Measurements from ENCODE around the gene BTBD9. TPM values are rescaled to one million over a fixed set of nuclear protein-coding genes. Genes with fewer than 3 reads are reported as not detected.

The BTBD9 gene
- total RNA-seq, 2 donors from 2014 or later, result 16.2 to 28.3 TPM

DNA sequence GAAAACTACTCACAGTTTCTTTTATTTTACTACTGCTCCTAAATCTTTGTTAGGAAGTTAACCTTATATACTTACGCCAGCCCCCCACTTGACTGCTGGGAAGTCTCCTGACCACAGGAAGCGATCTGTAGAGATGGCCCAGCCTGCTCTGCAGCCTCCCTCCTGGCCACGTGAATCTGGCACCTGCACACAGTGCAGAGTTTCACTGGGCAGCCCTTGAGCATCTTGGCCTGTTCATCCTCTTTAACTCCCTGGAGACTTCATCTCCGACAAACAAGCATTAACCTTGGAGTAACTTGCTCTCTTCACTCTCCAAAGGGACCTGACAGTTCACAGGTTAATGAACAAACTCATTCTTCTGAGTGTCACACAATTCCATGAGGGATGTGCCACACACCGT is 294.1 kb downstream of the BTBD9 start:
- Mint-ChIP-seq H3K9me3 (no peaks in the 10 kb centered on the region), H3K36me3 (ENCODE audit: low read depth) (peaks cover 12% of the 10 kb centered on the region), H3K27me3 (no peaks in the 10 kb centered on the region), H3K4me3 (no peak overlapping the region), H3K4me1 (no peaks in the 10 kb centered on the region), H3K27ac (no peak overlapping the region)
- no peak for ATAC-seq (replicated peaks)

DNA sequence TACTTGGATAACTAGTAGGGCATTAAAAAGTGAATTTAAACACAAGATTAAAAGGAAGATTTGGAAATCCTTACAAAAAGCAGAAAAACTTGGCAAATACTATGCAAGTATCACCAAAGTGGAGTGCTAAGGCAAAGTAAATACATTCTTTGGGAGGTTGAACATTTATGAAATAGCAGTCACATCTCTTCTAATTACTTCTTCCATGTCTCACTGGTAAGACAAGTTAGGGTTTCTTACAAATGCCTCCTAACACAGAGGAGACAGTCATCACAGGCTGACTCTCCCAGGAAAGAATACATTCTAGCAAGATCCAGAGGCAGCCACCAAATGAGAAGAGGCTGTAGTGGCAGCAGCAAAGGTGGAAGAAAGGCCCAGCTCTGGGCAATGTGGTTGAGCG is 298.2 kb downstream of the BTBD9 start:
- H3K4me3 Mint-ChIP-seq, result no peak overlapping the region
- no peaks in the 10 kb centered on the region for H3K9me3 Mint-ChIP-seq
- no peaks in the 10 kb centered on the region for H3K4me1 Mint-ChIP-seq

DNA sequence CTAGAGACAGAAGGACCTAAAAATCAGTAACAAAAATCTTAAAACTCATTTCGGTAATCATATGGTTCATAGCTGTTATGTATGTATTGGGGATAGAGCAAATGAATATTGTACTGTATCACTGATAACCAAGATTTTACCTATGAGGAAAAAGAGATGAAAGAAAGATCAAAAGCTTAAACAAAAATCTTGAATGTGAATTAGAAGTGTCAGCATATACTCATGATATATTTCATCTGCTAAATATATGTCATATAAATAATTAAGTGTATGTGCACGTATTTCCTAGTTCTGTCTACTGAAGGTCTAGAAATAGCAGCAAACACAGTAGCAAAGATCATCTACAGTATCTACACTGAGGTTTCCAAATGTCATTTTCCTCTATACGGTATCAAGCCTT is 299.8 kb downstream of the BTBD9 start:
- peaks cover 27% of the 10 kb centered on the region for H3K36me3 Mint-ChIP-seq (ENCODE audit: low read depth)
- ATAC-seq (replicated peaks), result no peak
- H3K27ac Mint-ChIP-seq, result no peak overlapping the region

More for the DNA sequence above, 298.2 kb downstream of the BTBD9 start:
- H3K27ac Mint-ChIP-seq, result no peak overlapping the region
- H3K27me3 Mint-ChIP-seq, result no peaks in the 10 kb centered on the region
- no peak for ATAC-seq (replicated peaks)
- peaks cover 22% of the 10 kb centered on the region for H3K36me3 Mint-ChIP-seq (ENCODE audit: low read depth)

DNA sequence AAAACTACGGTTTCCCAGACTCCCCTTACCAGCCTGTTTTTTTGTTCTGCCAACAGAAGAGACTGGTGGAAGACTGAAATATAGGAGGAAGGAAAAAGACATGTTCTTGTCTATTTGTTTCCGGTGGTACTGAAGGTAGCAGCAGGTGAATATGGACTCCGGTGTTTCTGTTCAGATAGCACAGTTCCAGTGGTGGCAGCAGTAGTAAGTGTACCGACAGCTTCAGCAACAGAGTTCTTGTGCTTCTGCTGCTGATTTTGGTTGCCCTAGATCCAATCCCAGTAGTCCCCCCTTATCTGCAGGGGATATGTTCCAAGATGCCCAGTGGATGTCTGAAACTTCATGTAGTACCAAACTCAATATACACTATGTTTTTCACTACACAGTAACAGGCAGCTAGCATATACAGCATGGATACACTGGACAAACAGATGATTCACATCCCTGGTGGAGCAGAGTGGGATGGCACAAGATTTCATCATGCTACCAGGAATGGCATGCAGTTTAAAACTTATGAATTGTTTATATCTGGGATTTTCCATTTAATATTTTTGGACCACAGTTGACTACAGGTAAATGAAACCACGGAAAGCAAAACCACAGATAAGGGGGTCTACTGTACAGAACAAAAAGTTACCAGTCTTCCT is 301.8 kb downstream of the BTBD9 start:
- no peak for ATAC-seq (replicated peaks)
- H3K9me3 Mint-ChIP-seq, result peaks cover 5% of the 10 kb centered on the region
- H3K27me3 Mint-ChIP-seq, result no peaks in the 10 kb centered on the region
- no peak overlapping the region for H3K27ac Mint-ChIP-seq
- H3K4me1 Mint-ChIP-seq, result no peaks in the 10 kb centered on the region
- peaks cover 30% of the 10 kb centered on the region for H3K36me3 Mint-ChIP-seq (ENCODE audit: low read depth)
- no peak overlapping the region for H3K4me3 Mint-ChIP-seq

More for the DNA sequence above, 299.8 kb downstream of the BTBD9 start:
- H3K4me1 Mint-ChIP-seq, result no peaks in the 10 kb centered on the region
- H3K9me3 Mint-ChIP-seq, result no peaks in the 10 kb centered on the region
- H3K27me3 Mint-ChIP-seq, result no peaks in the 10 kb centered on the region
- no peak overlapping the region for H3K4me3 Mint-ChIP-seq

DNA sequence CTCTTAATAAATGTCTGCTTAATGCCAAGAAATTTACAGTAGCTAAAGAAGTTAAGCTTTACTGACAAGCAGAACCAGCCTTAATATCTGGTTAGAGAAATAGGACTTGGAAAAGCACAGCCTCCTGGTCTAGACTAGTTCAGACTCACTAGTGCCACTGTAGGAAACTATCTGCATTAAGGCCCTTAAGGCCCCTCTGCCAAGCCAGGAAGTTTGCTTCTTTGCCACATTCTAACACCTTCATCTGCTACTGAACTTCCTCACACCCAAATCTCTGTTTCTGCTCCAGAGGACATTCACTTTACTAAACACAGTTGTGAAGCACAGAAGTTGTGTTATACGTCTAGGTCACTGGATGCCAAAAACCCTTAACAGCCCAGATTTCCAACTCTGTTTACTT is 302.8 kb downstream of the BTBD9 start:
- H3K4me1 Mint-ChIP-seq, result no peaks in the 10 kb centered on the region
- H3K9me3 Mint-ChIP-seq, result peaks cover 5% of the 10 kb centered on the region
- ATAC-seq (replicated peaks), result no peak
- H3K27ac Mint-ChIP-seq, result no peak overlapping the region
- no peaks in the 10 kb centered on the region for H3K27me3 Mint-ChIP-seq
- H3K4me3 Mint-ChIP-seq, result no peak overlapping the region
- peaks cover 30% of the 10 kb centered on the region for H3K36me3 Mint-ChIP-seq (ENCODE audit: low read depth)

DNA sequence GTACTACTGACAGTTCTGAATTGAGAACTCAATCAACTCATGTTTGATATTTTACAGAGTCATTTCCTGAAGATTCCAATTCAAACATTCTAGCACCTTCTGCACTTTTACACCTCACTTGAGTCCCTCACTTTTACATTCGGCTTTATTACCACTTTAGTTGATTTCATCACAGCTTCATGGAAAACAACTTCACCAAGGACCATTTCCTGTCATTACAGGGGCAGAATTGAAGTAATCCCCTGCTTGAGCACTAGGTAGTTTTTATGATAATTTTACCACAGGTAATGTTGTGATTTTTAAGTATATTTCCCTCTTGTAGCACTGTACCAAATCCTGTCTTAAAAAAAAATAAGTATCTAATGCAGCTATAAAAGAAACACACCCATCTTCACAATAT is 312.9 kb downstream of the BTBD9 start:
- Mint-ChIP-seq H3K9me3 (no peaks in the 10 kb centered on the region), H3K4me1 (no peaks in the 10 kb centered on the region), H3K27ac (no peak overlapping the region), H3K27me3 (no peaks in the 10 kb centered on the region), H3K36me3 (ENCODE audit: low read depth) (no peaks in the 10 kb centered on the region), H3K4me3 (no peak overlapping the region)
- ATAC-seq (replicated peaks), result no peak

DNA sequence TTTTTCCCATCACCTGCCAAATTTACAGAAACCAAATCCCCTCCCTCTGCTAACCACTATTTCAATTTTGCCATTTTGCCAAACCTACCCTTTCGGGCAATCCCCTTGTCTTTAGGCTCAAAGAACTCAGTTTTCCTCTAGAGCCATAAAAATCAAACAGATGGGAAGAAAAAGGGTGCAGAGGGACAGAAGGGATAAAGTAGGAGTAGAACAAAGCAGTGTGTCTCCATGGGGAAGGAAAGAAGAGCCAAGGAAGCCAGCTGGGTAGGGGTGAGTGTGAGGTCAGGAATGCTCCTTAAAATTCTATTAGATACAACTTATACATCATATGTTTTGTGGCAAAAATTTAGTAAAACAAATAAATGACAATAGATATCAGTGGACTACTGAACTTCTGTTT is 316.5 kb downstream of the BTBD9 start:
- Mint-ChIP-seq H3K9me3 (no peaks in the 10 kb centered on the region), H3K36me3 (ENCODE audit: low read depth) (no peaks in the 10 kb centered on the region), H3K4me1 (no peaks in the 10 kb centered on the region), H3K27me3 (no peaks in the 10 kb centered on the region), H3K27ac (no peak overlapping the region), H3K4me3 (no peak overlapping the region)
- ATAC-seq (replicated peaks), result no peak

DNA sequence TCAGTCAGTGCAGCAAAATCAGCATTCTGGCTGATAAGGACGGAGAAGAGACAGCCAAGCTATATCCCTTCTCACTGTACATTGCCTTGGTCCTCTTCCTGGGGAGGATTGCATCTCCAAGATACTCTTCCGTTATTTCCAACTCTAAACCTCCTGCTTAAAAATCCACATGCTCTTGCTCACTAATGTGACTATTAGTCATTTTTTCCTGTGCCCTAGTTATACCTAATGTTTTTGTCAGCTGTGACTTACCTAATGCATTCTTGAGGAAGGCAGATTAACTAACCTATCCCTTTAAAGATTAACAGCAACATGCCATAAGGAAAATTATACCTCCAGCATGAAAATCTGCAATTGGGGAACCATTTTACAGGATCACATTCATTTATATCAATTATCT is 317.6 kb downstream of the BTBD9 start:
- H3K9me3 Mint-ChIP-seq, result no peaks in the 10 kb centered on the region
- ATAC-seq (replicated peaks), result no peak
- no peak overlapping the region for H3K27ac Mint-ChIP-seq
- H3K36me3 Mint-ChIP-seq (ENCODE audit: low read depth), result no peaks in the 10 kb centered on the region
- no peak overlapping the region for H3K4me3 Mint-ChIP-seq
- no peaks in the 10 kb centered on the region for H3K27me3 Mint-ChIP-seq
- H3K4me1 Mint-ChIP-seq, result no peaks in the 10 kb centered on the region

DNA sequence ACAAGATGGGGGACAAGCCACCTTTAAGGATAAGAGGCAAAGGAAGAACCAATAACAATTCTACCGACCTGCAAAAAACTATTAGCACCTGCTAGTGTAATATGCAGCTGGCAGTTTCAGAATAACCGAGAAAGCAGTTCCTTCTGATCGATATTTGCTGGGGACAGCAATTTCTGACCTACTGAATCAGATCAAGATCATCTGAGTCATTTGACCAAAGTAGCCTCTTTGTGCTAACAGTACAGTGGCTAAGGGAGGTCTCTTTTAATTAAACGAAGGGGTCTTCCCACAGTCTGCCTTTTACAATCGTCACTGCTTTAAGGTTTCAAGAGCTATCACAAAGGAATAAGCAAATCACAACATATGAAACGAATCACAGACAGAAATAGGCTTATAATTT is 318.9 kb downstream of the BTBD9 start:
- Mint-ChIP-seq H3K9me3 (no peaks in the 10 kb centered on the region), H3K27me3 (no peaks in the 10 kb centered on the region), H3K27ac (no peak overlapping the region), H3K4me1 (no peaks in the 10 kb centered on the region), H3K36me3 (ENCODE audit: low read depth) (no peaks in the 10 kb centered on the region), H3K4me3 (no peak overlapping the region)
- ATAC-seq (replicated peaks), result no peak

DNA sequence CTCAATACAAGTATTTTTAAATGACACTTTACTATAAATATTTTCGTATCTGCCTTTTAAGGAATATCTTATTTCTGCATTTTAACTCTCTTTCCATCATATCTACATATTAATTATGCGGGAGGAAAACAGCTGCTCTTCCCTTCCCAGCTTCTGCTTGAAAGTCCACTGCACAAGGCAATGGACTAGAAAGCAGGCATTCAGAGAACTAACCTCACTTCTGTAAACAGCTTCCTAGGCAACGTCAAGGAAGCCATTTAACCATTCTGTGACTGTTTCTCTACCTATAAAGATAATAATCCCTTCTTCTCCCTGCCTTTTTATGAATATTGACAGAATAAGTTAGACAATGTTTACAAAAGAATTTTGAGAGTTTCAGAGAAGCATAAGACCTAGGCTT is 319.4 kb downstream of the BTBD9 start:
- ATAC-seq (replicated peaks), result no peak
- no peak overlapping the region for H3K27ac Mint-ChIP-seq
- H3K4me3 Mint-ChIP-seq, result no peak overlapping the region
- no peaks in the 10 kb centered on the region for H3K36me3 Mint-ChIP-seq (ENCODE audit: low read depth)
- no peaks in the 10 kb centered on the region for H3K4me1 Mint-ChIP-seq
- no peaks in the 10 kb centered on the region for H3K27me3 Mint-ChIP-seq
- no peaks in the 10 kb centered on the region for H3K9me3 Mint-ChIP-seq

DNA sequence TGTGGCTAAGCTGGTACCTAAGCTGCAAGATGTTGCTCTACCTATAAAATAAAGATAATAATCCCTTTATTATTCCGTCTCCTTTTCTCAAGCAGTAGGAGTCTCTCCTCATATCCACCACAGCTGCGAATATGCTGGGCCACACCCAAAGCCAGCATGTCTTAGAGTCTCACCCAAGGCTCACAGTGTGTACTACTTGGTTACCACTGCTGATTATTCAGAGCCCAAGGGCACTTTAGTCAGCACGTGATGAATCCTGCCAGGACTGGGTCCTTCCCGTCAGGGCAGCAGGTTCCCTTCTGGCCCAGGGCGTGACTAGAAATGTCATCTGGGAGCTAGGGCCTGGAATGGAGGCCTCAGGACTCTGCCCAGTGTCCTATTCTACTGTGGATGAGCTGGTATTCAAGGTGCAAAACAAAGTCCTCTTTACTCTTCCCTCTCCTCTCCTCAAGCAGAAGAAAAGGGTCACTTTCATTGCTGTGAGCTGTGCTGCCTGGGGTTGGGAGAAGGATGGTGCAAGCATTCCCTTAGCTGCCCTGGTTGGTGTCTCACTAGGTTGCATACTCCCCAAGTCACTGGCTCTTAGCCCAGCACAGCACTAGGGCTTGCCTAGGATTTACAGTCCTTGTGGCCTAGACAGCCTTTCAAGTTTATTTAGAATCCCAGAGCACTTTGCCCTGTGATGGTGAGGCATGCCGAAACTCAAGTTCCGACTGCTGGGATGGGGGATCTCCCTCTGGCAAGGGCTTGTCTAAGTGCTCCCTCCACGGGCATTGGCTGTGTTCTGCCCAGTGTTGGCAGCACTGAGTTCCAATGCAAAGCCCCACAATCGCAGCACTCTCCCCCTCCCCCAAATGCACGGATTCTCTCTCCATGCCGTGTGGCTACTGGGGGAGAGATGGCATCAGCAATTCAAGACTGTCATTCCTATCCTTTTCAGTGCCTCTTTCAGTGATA is 320.2 kb downstream of the BTBD9 start:
- Mint-ChIP-seq H3K27me3 (no peaks in the 10 kb centered on the region), H3K4me1 (no peaks in the 10 kb centered on the region), H3K27ac (no peak overlapping the region), H3K36me3 (ENCODE audit: low read depth) (no peaks in the 10 kb centered on the region), H3K4me3 (no peak overlapping the region), H3K9me3 (no peaks in the 10 kb centered on the region)
- no peak for ATAC-seq (replicated peaks)

DNA sequence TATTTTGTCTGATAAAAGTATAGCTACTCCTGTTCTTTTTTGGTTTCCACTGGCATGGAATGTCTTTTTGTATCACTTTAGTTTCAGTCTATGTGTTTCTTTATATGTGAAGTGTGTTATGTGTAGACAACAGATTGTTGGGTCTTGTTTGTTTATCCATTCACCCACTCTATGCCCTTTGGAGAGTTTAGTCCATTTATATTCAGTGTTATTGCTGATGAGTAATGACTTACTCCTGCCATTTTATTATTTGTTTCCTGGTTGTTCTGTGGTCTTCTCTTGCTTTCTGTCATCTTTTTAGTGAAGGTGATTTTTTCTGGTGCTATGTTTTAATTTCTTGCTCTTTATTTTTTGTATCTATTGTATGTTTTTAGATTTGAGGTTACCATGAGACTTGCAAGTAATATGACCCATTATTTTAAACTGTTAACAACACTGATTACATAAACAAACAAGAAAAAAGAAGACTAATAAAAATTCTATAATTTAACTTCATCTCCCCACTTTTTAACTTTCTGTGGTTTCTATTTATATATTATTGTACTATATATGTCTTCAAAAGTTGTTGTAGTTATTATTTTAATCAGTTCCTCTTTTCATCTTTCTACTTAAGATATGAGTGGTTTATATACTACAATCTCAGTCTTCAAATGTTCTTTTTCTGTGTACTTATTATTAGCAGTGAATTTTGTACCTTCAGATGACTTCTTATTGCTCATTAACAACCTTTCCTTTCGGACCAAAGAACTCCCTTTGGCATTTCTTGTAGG is 323.4 kb downstream of the BTBD9 start:
- no peaks in the 10 kb centered on the region for H3K27me3 Mint-ChIP-seq
- H3K27ac Mint-ChIP-seq, result no peak overlapping the region
- no peaks in the 10 kb centered on the region for H3K36me3 Mint-ChIP-seq (ENCODE audit: low read depth)
- H3K4me3 Mint-ChIP-seq, result no peak overlapping the region
- ATAC-seq (replicated peaks), result no peak
- H3K4me1 Mint-ChIP-seq, result peaks cover 1% of the 10 kb centered on the region
- H3K9me3 Mint-ChIP-seq, result no peaks in the 10 kb centered on the region

DNA sequence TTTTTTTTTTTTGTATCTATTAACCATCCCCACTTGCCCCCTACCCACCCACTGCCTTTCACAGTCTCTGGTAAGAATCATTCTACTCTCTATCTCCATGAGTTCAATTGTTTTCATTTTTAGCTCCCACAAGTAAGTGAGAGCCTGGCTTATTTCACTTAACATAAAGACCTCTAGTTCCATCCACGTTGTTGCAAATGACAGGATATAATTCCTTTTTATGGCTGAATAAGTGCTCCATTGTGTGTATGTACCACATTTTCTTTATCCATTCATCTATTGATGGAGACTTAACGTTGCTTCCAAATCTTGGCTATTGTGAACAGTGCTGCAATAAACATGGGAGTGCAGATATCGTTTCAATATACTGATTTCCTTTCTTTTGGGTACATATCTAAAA is 328.5 kb downstream of the BTBD9 start:
- Mint-ChIP-seq H3K9me3 (no peaks in the 10 kb centered on the region), H3K4me1 (peaks cover 9% of the 10 kb centered on the region), H3K27ac (no peak overlapping the region), H3K27me3 (no peaks in the 10 kb centered on the region), H3K4me3 (no peak overlapping the region), H3K36me3 (ENCODE audit: low read depth) (no peaks in the 10 kb centered on the region)
- ATAC-seq (replicated peaks), result no peak

DNA sequence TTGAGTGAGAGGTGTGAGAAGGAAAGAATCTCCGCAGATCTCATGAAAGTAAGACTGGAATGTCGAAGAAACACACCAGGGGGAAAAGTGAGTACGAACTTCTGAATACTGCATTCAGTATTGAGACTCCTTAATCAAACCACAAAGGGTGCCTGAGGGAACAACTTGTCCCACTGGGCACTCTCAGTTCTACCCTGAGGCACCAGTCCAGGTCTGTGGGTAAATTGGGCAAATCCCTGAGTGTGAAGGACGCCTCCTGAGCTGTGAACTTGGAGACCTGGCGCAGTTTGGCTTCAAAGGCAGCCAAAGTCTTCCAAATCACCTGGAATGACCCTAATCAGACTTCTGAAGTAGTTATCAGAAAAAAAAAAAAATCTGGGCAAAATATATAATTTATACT is 329.7 kb downstream of the BTBD9 start:
- H3K27ac Mint-ChIP-seq, result no peak overlapping the region
- no peaks in the 10 kb centered on the region for H3K9me3 Mint-ChIP-seq
- H3K27me3 Mint-ChIP-seq, result no peaks in the 10 kb centered on the region
- H3K36me3 Mint-ChIP-seq (ENCODE audit: low read depth), result no peaks in the 10 kb centered on the region
- peaks cover 9% of the 10 kb centered on the region for H3K4me1 Mint-ChIP-seq
- H3K4me3 Mint-ChIP-seq, result no peak overlapping the region
- no peak for ATAC-seq (replicated peaks)
